ENCODE data around the gene EFNA3.

DNA sequence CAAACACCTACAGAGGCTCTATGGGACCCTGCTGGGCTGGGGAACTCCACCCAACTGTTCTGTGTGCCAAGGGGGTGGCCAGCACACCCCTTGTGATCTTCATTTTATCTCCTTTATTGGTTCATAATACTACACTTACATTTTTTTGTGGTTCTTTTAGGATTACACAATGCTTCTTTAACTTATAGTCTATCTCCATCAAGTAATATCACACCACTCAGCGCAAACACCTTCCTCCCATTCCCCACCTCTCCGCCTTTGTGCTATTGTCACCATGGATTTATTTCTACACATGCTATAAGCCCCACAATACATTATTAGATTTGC is 15.9 kb downstream of the EFNA3 start:
- TF ChIP-seq POLR2AphosphoS5 (IDR thresholded peaks at IDR 0.05; ENCODE audit: low read depth, low read length) (no peak), TAF1 (IDR thresholded peaks at IDR 0.05; ENCODE audit: borderline replicate concordance, insufficient read depth, low read length) (no peak), REST (IDR thresholded peaks at IDR 0.05; ENCODE audit: insufficient read depth in 1 of 2, low read depth in 2 of 2, low read length in 2 of 2) (no peak), SIN3A (IDR thresholded peaks at IDR 0.05; ENCODE audit: borderline replicate concordance, insufficient read depth, low read length) (no peak)

Measured in PFSK-1 (cell line).